Prostate gland (tissue), 2 donors: Measurements from ENCODE around the gene FAM200A. TPM values are rescaled to one million over a fixed set of nuclear protein-coding genes. Genes with fewer than 3 reads are reported as not detected.

Experiments
- DNase-seq: peaks from one replicate; pipeline ENCODE4 v3.0.0-alpha.2; 2019; ENCODE audit warnings: low spot score
- H3K27ac ChIP-seq, 2 donors: fragments of 200-600 bp; sonication (generic); 2 replicates each; pipeline ENCODE4 v1.5.1; 2017 to 2019
- H3K27me3 ChIP-seq: fragments of 200-600 bp; sonication (generic); replicated peaks from 2 replicates; pipeline ENCODE4 v1.5.1; 2019; ENCODE audit not compliant: insufficient read depth
- H3K36me3 ChIP-seq, 2 donors: fragments of 200-600 bp; sonication (generic); 1 replicate in 1 of 2; 2 replicates in 1 of 2; pipeline versions ENCODE4 v1.5.1 to v1.8.1; 2017 to 2019
- H3K4me1 ChIP-seq: fragments of 200-600 bp; sonication (generic); replicated peaks from 2 replicates; pipeline ENCODE4 v1.5.1; 2019
- H3K4me3 ChIP-seq, 2 donors: fragments of 200-600 bp; sonication (generic); 2 replicates each; pipeline ENCODE4 v1.5.1; 2017 to 2019
- H3K9me3 ChIP-seq: fragments of 200-600 bp; sonication (generic); 2 replicates; pipeline ENCODE4 v1.5.1; 2017
- POLR2A ChIP-seq: fragments of 450-650 bp; IDR thresholded peaks from one replicate; pipeline ENCODE4 v1.6.1; 2016; ENCODE audit warnings: antibody characterized with exemption, mild to moderate bottlenecking
- POLR2AphosphoS5 ChIP-seq: sonication (generic); formaldehyde crosslinking; IDR thresholded peaks from one replicate; pipeline ENCODE4 v1.6.1; 2017; ENCODE audit warnings: antibody characterized with exemption
- WGBS: methylation state at CpG from one replicate; pipeline ENCODE4 v1.1.5; 2018; 5-methylcytosine and 5-hydroxymethylcytosine counted together
- intact Hi-C: fragments of 100-400 bp; cut with DNase I; formaldehyde crosslinking; loops from one replicate; pipeline ENCODE4 v1.14.2; 2022
- total RNA-seq, 2 donors: library from RNA; depleted of rRNA; stranded (reverse); fragments of >200 nt; gene quantifications; one replicate each; pipeline ENCODE4 v1.1.0, GENCODE V29; 2016
- TF ChIP-seq, protein P1 (sequence below), 4 experiments: fragments of 200-600 bp in 2 of 4; fragments of 450-650 bp in 2 of 4; sonication (generic) in 2 of 4; IDR thresholded peaks; 1 replicate in 3 of 4; 2 replicates in 1 of 4; pipeline ENCODE4 v1.5.1; 2016 to 2019; ENCODE audit warnings: antibody characterized with exemption in 4 of 4, mild to moderate bottlenecking in 2 of 4, moderate library complexity in 2 of 4

FAM200A gene
- total RNA-seq, 2 donors from 2014 or later: 5.5 to 11.2 TPM

DNA sequence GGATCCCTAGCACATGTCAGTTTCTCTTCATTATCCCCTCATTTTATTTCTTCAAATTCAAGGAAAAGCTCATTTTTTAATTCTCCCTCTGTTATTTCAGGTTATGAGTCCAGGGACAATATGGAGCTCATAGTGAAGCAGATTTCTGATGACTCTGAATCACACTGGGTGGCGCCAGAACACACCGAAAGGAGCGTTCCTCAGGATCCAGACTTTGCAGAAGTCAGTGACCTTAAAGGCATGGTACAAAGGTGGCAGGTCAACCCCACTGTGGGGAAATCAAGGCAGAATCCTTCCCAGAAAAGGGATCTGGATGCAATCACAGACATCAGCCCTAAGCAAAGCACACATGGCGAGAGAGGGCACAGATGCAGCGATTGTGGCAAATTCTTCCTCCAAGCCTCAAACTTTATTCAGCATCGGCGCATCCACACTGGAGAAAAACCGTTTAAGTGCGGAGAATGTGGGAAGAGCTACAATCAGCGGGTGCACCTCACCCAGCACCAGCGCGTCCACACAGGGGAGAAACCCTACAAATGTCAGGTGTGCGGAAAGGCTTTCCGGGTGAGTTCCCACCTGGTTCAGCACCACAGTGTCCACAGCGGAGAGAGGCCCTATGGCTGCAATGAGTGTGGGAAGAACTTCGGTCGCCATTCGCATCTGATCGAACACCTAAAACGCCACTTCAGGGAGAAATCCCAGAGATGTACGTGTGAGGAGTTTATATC is 26.0 kb downstream of the FAM200A start:
- Histone ChIP-seq H3K36me3 (peaks cover 4 to 13% of the 10 kb centered on the region in 2 donors), H3K4me3 (no peak overlapping the region), H3K27ac (no peak overlapping the region), H3K9me3 (no peaks in the 10 kb centered on the region), H3K27me3 (no peaks in the 10 kb centered on the region), H3K4me1 (no peaks in the 10 kb centered on the region)
- intact Hi-C loops: no loop called here
- DNase-seq: no peak
- no peak for TF ChIP-seq POLR2AphosphoS5
- TF ChIP-seq POLR2A: no peak
- TF ChIP-seq, protein P1, sequence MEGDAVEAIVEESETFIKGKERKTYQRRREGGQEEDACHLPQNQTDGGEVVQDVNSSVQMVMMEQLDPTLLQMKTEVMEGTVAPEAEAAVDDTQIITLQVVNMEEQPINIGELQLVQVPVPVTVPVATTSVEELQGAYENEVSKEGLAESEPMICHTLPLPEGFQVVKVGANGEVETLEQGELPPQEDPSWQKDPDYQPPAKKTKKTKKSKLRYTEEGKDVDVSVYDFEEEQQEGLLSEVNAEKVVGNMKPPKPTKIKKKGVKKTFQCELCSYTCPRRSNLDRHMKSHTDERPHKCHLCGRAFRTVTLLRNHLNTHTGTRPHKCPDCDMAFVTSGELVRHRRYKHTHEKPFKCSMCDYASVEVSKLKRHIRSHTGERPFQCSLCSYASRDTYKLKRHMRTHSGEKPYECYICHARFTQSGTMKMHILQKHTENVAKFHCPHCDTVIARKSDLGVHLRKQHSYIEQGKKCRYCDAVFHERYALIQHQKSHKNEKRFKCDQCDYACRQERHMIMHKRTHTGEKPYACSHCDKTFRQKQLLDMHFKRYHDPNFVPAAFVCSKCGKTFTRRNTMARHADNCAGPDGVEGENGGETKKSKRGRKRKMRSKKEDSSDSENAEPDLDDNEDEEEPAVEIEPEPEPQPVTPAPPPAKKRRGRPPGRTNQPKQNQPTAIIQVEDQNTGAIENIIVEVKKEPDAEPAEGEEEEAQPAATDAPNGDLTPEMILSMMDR (IDR thresholded peaks at IDR 0.05): no peak
- WGBS: 93% methylated on average over 21 of the region's 21 CpGs

DNA sequence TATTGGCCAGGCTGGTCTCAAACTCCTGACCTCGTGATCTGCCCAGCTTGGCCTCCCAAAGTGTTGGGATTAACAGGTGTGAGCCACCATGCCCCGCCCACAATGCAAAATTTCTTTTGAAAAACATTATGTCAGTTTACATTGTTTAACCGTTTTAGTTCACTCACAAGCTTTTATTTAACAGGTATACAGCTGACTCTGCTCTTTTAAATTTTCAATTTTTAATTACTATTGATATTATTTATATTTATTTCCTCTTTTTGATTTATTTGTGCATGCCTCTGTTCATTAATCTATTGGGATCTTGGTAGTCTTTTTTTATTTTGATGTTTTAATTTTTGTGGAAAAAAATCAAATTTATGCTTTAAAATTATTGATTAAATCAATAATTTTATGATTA is 30.5 kb downstream of the FAM200A start:
- Histone ChIP-seq H3K4me1 (no peaks in the 10 kb centered on the region), H3K27me3 (no peaks in the 10 kb centered on the region), H3K9me3 (no peaks in the 10 kb centered on the region), H3K4me3 (no peak overlapping the region), H3K36me3 (peaks cover 4 to 7% of the 10 kb centered on the region in 2 donors), H3K27ac (no peak overlapping the region)
- WGBS: 88% methylated on average over 3 of the region's 3 CpGs
- no peak for DNase-seq
- intact Hi-C loops: no loop called here
- no peak for TF ChIP-seq POLR2A
- TF ChIP-seq, protein P1 (IDR thresholded peaks at IDR 0.05): no peak
- no peak for TF ChIP-seq POLR2AphosphoS5

DNA sequence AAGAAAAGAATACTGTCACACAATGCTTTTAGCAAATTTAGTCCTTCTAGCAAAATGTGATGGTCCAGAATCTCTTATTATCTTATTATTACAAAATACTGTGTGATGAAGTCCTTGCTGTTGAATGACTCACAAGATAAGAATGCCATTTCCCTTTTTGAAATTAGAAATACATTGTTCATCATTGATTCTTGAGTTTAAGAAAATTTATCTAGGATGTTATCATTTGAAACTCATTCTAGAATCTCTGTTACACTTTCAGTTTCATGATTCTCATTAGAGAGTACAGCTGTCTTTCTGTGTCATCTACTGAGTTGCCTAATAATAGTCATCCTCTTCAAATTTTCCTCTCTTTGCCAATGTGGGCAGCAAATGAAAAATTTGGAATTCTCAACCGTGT is 37.9 kb downstream of the FAM200A start:
- TF ChIP-seq, protein P1 (IDR thresholded peaks at IDR 0.05): no peak
- TF ChIP-seq POLR2A (no peak), POLR2AphosphoS5 (no peak)
- no peak for DNase-seq
- H3K36me3 ChIP-seq: peaks cover 6% of the 10 kb centered on the region in 2 donors
- H3K27me3 ChIP-seq: no peaks in the 10 kb centered on the region
- no peak overlapping the region for H3K4me3 ChIP-seq
- intact Hi-C loops: no loop called here
- WGBS: 94% methylated on average over 1 of the region's 1 CpG
- no peaks in the 10 kb centered on the region for H3K4me1 ChIP-seq
- H3K9me3 ChIP-seq: no peaks in the 10 kb centered on the region
- H3K27ac ChIP-seq: no peak overlapping the region

DNA sequence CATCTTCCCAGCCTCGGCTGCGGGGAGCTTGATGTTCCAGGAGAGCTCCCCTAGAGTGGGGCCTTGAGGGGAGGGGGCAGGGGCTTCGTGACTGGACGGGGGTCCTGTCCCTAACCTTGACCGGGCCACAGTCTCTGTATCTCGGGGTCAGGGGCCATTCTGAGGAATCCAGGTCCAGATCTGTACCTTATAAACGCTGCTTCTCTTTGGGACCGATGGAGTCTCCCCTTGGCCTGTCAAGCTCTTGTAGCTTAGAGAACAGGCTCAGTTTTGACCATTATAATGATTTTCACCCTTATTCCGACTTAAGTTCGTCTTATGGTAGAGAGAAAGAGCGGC is 46.6 kb downstream of the FAM200A start:
- H3K4me1 ChIP-seq: peaks cover 19% of the 10 kb centered on the region
- intact Hi-C loops: loop anchor here (5.0 kb wide), 1 partner anchor 112 kb away; the partner anchor contains the start of gene ZSCAN25

DNA sequence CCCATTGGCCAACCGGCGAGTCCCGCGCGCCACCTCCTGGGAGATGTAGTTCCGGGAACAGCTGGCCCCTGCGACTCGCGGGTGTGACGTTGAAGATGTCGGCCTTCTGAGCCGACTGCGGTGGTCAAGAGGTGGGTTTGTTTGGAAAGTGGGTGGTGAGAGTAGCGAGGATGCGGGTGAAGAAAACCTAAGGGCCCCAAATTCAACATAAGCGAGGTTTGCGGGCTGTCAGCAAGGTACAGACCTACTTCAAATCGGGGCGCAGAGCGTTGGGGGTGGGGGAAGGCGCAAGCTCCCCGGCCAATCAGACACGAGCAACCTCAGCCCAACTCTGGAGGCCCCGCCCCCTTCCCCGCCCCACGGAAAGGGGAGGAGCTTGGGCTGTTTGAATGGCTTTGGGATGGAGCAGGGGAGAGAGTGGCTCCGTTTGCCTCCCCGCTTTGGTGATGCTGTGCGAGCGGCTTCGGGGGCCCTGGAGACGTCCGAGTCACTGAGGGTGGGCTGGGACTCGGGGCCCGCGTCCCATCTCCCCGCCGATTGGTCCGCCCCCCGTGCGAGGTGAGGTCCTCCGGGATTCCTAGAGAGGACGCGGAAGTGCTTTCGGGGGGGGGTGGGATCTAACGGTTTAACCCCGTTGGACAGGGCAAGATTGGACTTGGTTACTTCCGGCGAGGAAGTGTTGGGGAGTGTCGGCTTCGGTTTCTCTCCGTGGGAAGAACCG is 47.2 kb downstream of the FAM200A start, which contains the start of gene ZKSCAN5:
Gene ZKSCAN5 (plus strand): TSS at position 60 of the 721 bp plus-strand sequence. CDS start 1,383 bp downstream, outside the sequence.
- DNase-seq: peak; percentile 97
- Histone ChIP-seq H3K4me3 (peak within 1 kb of the TSS; percentile 51 to 72), H3K27me3 (no peaks in the 10 kb centered on the region), H3K9me3 (no peaks in the 10 kb centered on the region), H3K36me3 (no peaks in the 10 kb centered on the region), H3K4me1 (peaks cover 19% of the 10 kb centered on the region), H3K27ac (peak within 1 kb of the TSS; percentile 82 to 95)
- TF ChIP-seq, protein P1 (IDR thresholded peaks at IDR 0.05): peak in 3 of 4 experiments; percentile 37 to 54 (median 44)
- TF ChIP-seq POLR2AphosphoS5 (peak; percentile 57), POLR2A (peak; percentile 27)
- intact Hi-C loops: loop anchor here (1.0 to 5.0 kb wide), 3 partner anchors 38 to 113 kb away; partner anchors contain the start of genes ATP5MF, FAM200A and ZSCAN25
- under 1% methylated on average over 53 of the region's 53 CpGs for WGBS

More for the DNA sequence above, 46.6 kb downstream of the FAM200A start:
- Histone ChIP-seq H3K36me3 (no peaks in the 10 kb centered on the region), H3K27me3 (no peaks in the 10 kb centered on the region), H3K27ac (peak overlapping the region; percentile 82 to 95), H3K4me3 (peak overlapping the region; percentile 51 to 72), H3K9me3 (no peaks in the 10 kb centered on the region)
- 6% methylated on average over 11 of the region's 11 CpGs for WGBS
- DNase-seq: no peak
- TF ChIP-seq POLR2AphosphoS5: no peak
